GM23338 (cell line): Measurements from ENCODE around the gene EPHA8. TPM values are rescaled to one million over a fixed set of nuclear protein-coding genes. Genes with fewer than 3 reads are reported as not detected.

Experiments
- ATAC-seq: fragments of 200-7000 bp; cut with Tn5 transposase; 3 replicates; pipeline ENCODE4 v1.9.1; 2020
- DNase-seq: peaks from one replicate; pipeline ENCODE4 v3.0.0-alpha.2; 2015; ENCODE audit warnings: low spot score
- H2AFZ ChIP-seq: fragments of 200-600 bp; sonication (generic); 2 replicates; pipeline ENCODE4 v1.8.0; 2016; ENCODE audit warnings: antibody characterized with exemption, mild to moderate bottlenecking, moderate library complexity
- H3F3A ChIP-seq: fragments of 200-600 bp; sonication (generic); replicated peaks from 2 replicates; pipeline ENCODE4 v1.8.0; 2017; ENCODE audit warnings: antibody characterized with exemption, mixed run types, low read depth
- H3K27ac ChIP-seq: fragments of 200-600 bp; sonication (generic); 2 replicates; pipeline ENCODE4 v1.6.1; 2016; ENCODE audit warnings: low read depth
- H3K27me3 ChIP-seq: fragments of 200-600 bp; sonication (generic); 2 replicates; pipeline ENCODE4 v1.8.0; 2016; ENCODE audit warnings: mild to moderate bottlenecking, mixed run types, moderate library complexity; ENCODE audit not compliant: insufficient read depth
- H3K36me3 ChIP-seq: fragments of 200-600 bp; sonication (generic); 2 replicates; pipeline ENCODE4 v1.8.0; 2016; ENCODE audit warnings: mild to moderate bottlenecking; ENCODE audit not compliant: insufficient read depth
- H3K4me1 ChIP-seq: fragments of 200-600 bp; sonication (generic); 2 replicates; pipeline ENCODE4 v1.8.0; 2016; ENCODE audit warnings: mild to moderate bottlenecking, moderate library complexity; ENCODE audit not compliant: insufficient read depth
- H3K4me2 ChIP-seq: fragments of 200-600 bp; sonication (generic); 2 replicates; pipeline ENCODE4 v1.7.1; 2017; ENCODE audit warnings: mixed run types
- H3K4me3 ChIP-seq: fragments of 200-600 bp; sonication (generic); 2 replicates; pipeline ENCODE4 v1.6.1; 2016; ENCODE audit warnings: mixed run types
- H3K79me2 ChIP-seq: fragments of 200-600 bp; sonication (generic); replicated peaks from 2 replicates; pipeline ENCODE4 v1.8.0; 2017; ENCODE audit warnings: mild to moderate bottlenecking; ENCODE audit not compliant: insufficient read depth
- H3K9me2 ChIP-seq: fragments of 200-600 bp; sonication (generic); 2 replicates; pipeline ENCODE4 v1.8.0; 2017; ENCODE audit not compliant: insufficient read depth
- H4K20me1 ChIP-seq: fragments of 200-600 bp; sonication (generic); replicated peaks from 2 replicates; pipeline ENCODE4 v1.8.0; 2017; ENCODE audit warnings: mild to moderate bottlenecking; ENCODE audit not compliant: insufficient read depth
- H3K27ac Mint-ChIP-seq: 2 replicates; pipeline ENCODE4 v1.8.0; 2020; ENCODE audit warnings: inconsistent platforms, mild to moderate bottlenecking, moderate library complexity, mixed read lengths
- H3K27me3 Mint-ChIP-seq: 3 replicates; pipeline ENCODE4 v1.8.0; 2022; ENCODE audit warnings: low read depth, mild to moderate bottlenecking, moderate library complexity, mixed read lengths, inconsistent platforms; ENCODE audit not compliant: insufficient read depth, poor library complexity
- H3K36me3 Mint-ChIP-seq: 3 replicates; pipeline ENCODE4 v1.8.0; 2021; ENCODE audit warnings: low read depth, mild to moderate bottlenecking, inconsistent platforms, moderate library complexity, mixed read lengths
- H3K4me1 Mint-ChIP-seq: 3 replicates; pipeline ENCODE4 v1.8.0; 2020; ENCODE audit warnings: mild to moderate bottlenecking, inconsistent platforms, mixed read lengths
- H3K4me3 Mint-ChIP-seq: 3 replicates; pipeline ENCODE4 v1.8.0; 2021; ENCODE audit warnings: moderate library complexity, mild to moderate bottlenecking, inconsistent platforms, mixed read lengths
- H3K9me3 Mint-ChIP-seq: 3 replicates; pipeline ENCODE4 v1.8.0; 2020; ENCODE audit warnings: moderate library complexity, mild to moderate bottlenecking, inconsistent platforms, mixed read lengths
- EZH2 ChIP-seq: fragments of 200-600 bp; sonication (generic); IDR thresholded peaks from one replicate; pipeline ENCODE4 v1.8.0; 2017; ENCODE audit warnings: antibody characterized with exemption, mild to moderate bottlenecking, low read depth; ENCODE audit not compliant: unreplicated experiment
- EZH2phosphoT487 ChIP-seq: fragments of 200-600 bp; sonication (generic); IDR thresholded peaks from one replicate; pipeline ENCODE4 v1.8.1; 2018; ENCODE audit warnings: antibody characterized with exemption; ENCODE audit not compliant: unreplicated experiment
- JUNB ChIP-seq: IDR thresholded peaks from one replicate; pipeline ENCODE4 v1.6.1; 2016; ENCODE audit warnings: antibody characterized with exemption; ENCODE audit not compliant: unreplicated experiment
- NANOG ChIP-seq: IDR thresholded peaks from 2 replicates; pipeline ENCODE4 v1.6.1; 2016; ENCODE audit warnings: antibody characterized with exemption, borderline replicate concordance
- POLR2AphosphoS5 ChIP-seq: IDR thresholded peaks from 2 replicates; pipeline ENCODE4 v1.6.1; 2016; ENCODE audit warnings: antibody characterized with exemption, low read depth
- STAT1 ChIP-seq: IDR thresholded peaks from one replicate; pipeline ENCODE4 v1.6.1; 2016; ENCODE audit warnings: antibody characterized with exemption; ENCODE audit not compliant: unreplicated experiment
- ZNF331 ChIP-seq: fragments of 250-450 bp; sonication (Bioruptor Pico); IDR thresholded peaks from 2 replicates; pipeline ENCODE4 v1.5.0; 2020; ENCODE audit warnings: low read depth, mild to moderate bottlenecking, moderate library complexity
- polyA plus RNA-seq: library from polyadenylated mRNA; unstranded; fragments of >200 nt; fragmentation: Nextera tagmentation; extraction: Ambion mirVana; gene quantifications from 2 replicates; pipeline ENCODE4 v1.2.1, GENCODE V29; 2016
- total RNA-seq: library from RNA; depleted of rRNA; stranded (reverse); fragments of >200 nt; shearing (Covaris generic); gene quantifications from 2 replicates; pipeline ENCODE4 v1.2.3, GENCODE V29; 2014
- TF ChIP-seq, protein P1 (sequence below): fragments of 250-450 bp; sonication (Bioruptor Pico); IDR thresholded peaks from 2 replicates; pipeline ENCODE4 v1.5.0; 2020; ENCODE audit warnings: mild to moderate bottlenecking, moderate library complexity
- TF ChIP-seq, protein P2 (sequence below): IDR thresholded peaks from 2 replicates; pipeline ENCODE4 v1.6.1; 2016; ENCODE audit warnings: antibody characterized with exemption
- TF ChIP-seq, protein P3 (sequence below), 2 experiments: fragments of 200-600 bp in 1 of 2; sonication (generic) in 1 of 2; conservative IDR thresholded peaks; 2 replicates each; pipeline versions ENCODE4 v1.5.1 to v1.6.1; 2016 to 2017; ENCODE audit warnings: antibody characterized with exemption in 2 of 2, low read depth in 2 of 2, mild to moderate bottlenecking in 2 of 2, moderate library complexity in 1 of 2

Gene EPHA8
- total and polyA plus RNA-seq, 2 experiments from 2014 or later: 2.3 to 5.0 TPM

DNA sequence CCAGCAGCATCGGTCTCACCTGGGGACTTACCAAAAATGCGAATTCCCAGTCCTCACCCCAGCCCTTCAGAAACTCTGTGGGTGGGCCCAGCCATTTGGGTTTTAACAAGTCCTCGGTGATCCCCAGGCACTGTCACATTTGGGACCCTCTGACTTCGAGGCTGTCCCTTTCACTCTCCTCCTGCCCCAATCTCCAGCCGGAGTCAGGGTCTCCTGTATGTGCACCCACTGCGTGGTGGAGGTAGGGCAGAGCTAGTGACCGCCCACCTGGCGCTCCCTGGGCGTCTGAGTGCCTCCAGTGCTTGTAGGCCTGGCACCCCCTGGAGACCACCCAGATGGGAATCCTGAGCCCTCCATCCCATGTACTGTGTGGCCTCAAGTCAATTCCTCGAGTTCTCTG lies 31.1 kb downstream of the EPHA8 start (continued):
- TF ChIP-seq, protein P1, sequence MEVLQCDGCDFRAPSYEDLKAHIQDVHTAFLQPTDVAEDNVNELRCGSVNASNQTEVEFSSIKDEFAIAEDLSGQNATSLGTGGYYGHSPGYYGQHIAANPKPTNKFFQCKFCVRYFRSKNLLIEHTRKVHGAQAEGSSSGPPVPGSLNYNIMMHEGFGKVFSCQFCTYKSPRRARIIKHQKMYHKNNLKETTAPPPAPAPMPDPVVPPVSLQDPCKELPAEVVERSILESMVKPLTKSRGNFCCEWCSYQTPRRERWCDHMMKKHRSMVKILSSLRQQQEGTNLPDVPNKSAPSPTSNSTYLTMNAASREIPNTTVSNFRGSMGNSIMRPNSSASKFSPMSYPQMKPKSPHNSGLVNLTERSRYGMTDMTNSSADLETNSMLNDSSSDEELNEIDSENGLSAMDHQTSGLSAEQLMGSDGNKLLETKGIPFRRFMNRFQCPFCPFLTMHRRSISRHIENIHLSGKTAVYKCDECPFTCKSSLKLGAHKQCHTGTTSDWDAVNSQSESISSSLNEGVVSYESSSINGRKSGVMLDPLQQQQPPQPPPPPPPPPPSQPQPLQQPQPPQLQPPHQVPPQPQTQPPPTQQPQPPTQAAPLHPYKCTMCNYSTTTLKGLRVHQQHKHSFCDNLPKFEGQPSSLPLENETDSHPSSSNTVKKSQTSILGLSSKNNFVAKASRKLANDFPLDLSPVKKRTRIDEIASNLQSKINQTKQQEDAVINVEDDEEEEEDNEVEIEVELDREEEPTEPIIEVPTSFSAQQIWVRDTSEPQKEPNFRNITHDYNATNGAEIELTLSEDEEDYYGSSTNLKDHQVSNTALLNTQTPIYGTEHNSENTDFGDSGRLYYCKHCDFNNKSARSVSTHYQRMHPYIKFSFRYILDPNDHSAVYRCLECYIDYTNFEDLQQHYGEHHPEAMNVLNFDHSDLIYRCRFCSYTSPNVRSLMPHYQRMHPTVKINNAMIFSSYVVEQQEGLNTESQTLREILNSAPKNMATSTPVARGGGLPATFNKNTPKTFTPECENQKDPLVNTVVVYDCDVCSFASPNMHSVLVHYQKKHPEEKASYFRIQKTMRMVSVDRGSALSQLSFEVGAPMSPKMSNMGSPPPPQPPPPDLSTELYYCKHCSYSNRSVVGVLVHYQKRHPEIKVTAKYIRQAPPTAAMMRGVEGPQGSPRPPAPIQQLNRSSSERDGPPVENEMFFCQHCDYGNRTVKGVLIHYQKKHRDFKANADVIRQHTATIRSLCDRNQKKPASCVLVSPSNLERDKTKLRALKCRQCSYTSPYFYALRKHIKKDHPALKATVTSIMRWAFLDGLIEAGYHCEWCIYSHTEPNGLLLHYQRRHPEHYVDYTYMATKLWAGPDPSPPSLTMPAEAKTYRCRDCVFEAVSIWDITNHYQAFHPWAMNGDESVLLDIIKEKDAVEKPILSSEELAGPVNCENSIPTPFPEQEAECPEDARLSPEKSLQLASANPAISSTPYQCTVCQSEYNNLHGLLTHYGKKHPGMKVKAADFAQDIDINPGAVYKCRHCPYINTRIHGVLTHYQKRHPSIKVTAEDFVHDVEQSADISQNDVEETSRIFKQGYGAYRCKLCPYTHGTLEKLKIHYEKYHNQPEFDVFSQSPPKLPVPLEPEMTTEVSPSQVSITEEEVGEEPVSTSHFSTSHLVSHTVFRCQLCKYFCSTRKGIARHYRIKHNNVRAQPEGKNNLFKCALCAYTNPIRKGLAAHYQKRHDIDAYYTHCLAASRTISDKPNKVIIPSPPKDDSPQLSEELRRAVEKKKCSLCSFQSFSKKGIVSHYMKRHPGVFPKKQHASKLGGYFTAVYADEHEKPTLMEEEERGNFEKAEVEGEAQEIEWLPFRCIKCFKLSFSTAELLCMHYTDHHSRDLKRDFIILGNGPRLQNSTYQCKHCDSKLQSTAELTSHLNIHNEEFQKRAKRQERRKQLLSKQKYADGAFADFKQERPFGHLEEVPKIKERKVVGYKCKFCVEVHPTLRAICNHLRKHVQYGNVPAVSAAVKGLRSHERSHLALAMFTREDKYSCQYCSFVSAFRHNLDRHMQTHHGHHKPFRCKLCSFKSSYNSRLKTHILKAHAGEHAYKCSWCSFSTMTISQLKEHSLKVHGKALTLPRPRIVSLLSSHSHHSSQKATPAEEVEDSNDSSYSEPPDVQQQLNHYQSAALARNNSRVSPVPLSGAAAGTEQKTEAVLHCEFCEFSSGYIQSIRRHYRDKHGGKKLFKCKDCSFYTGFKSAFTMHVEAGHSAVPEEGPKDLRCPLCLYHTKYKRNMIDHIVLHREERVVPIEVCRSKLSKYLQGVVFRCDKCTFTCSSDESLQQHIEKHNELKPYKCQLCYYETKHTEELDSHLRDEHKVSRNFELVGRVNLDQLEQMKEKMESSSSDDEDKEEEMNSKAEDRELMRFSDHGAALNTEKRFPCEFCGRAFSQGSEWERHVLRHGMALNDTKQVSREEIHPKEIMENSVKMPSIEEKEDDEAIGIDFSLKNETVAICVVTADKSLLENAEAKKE (CRISPR knock-in tag): no peak
- TF ChIP-seq ZNF331 (CRISPR knock-in tag) (no peak), EZH2phosphoT487 (no peak)
- TF ChIP-seq, protein P2, sequence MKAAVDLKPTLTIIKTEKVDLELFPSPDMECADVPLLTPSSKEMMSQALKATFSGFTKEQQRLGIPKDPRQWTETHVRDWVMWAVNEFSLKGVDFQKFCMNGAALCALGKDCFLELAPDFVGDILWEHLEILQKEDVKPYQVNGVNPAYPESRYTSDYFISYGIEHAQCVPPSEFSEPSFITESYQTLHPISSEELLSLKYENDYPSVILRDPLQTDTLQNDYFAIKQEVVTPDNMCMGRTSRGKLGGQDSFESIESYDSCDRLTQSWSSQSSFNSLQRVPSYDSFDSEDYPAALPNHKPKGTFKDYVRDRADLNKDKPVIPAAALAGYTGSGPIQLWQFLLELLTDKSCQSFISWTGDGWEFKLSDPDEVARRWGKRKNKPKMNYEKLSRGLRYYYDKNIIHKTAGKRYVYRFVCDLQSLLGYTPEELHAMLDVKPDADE: no peak

DNA sequence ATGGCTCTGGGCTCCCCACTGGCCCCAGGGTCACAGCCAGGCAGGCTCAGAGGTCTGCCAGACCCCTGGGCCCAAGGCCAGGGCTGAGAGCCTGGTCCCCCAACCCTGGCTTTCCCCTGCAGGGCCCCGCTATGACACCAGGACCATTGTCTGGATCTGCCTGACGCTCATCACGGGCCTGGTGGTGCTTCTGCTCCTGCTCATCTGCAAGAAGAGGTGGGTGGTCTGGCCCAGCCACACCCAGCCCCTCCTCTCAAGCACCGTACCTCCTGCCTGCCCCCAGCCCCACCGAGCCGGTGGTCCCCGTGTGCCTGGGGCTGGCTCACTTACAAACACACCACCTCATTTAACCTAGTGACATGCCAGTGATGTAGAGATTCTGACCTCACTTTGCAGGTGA lies 31.8 kb downstream of the EPHA8 start:
- no peak overlapping the region for H3K4me3 Mint-ChIP-seq
- no peaks in the 10 kb centered on the region for H3K36me3 ChIP-seq
- H2AFZ ChIP-seq: no peak overlapping the region
- H3K27ac ChIP-seq: no peak overlapping the region
- no peaks in the 10 kb centered on the region for H4K20me1 ChIP-seq
- no peaks in the 10 kb centered on the region; the same call in 2 of the 3 replicates for H3K9me3 Mint-ChIP-seq
- DNase-seq (no peak), ATAC-seq (no peak)
- H3K27me3 Mint-ChIP-seq: peaks cover 2% of the 10 kb centered on the region
- H3K79me2 ChIP-seq: no peaks in the 10 kb centered on the region
- no peaks in the 10 kb centered on the region for H3K9me2 ChIP-seq
- no peaks in the 10 kb centered on the region for H3K27me3 ChIP-seq
- H3K36me3 Mint-ChIP-seq: no peaks in the 10 kb centered on the region
- no peak overlapping the region for H3K4me3 ChIP-seq
- H3K4me1 ChIP-seq: no peaks in the 10 kb centered on the region
- no peaks in the 10 kb centered on the region for H3F3A ChIP-seq
- H3K4me2 ChIP-seq: no peak overlapping the region
- no peak overlapping the region for H3K27ac Mint-ChIP-seq
- no peaks in the 10 kb centered on the region; the same call in 2 of the 3 replicates for H3K4me1 Mint-ChIP-seq
- TF ChIP-seq NANOG (no peak), JUNB (no peak), STAT1 (no peak), ZNF331 (CRISPR knock-in tag) (no peak), EZH2 (no peak), POLR2AphosphoS5 (no peak)
- TF ChIP-seq, protein P3, sequence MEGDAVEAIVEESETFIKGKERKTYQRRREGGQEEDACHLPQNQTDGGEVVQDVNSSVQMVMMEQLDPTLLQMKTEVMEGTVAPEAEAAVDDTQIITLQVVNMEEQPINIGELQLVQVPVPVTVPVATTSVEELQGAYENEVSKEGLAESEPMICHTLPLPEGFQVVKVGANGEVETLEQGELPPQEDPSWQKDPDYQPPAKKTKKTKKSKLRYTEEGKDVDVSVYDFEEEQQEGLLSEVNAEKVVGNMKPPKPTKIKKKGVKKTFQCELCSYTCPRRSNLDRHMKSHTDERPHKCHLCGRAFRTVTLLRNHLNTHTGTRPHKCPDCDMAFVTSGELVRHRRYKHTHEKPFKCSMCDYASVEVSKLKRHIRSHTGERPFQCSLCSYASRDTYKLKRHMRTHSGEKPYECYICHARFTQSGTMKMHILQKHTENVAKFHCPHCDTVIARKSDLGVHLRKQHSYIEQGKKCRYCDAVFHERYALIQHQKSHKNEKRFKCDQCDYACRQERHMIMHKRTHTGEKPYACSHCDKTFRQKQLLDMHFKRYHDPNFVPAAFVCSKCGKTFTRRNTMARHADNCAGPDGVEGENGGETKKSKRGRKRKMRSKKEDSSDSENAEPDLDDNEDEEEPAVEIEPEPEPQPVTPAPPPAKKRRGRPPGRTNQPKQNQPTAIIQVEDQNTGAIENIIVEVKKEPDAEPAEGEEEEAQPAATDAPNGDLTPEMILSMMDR (conservative IDR thresholded peaks at IDR 0.05; ENCODE audit: low read depth in 2 of 2): no peak
